A673 (cell line): ENCODE results near the gene TNFAIP3. TPM values are rescaled to one million over a fixed set of nuclear protein-coding genes. Genes with fewer than 3 reads are reported as not detected.

Experiments used
- BruUV-seq: library from RNA; stranded (reverse); fragments of 400-500 nt; replicated peaks from 2 replicates; lab custom pipeline; 2021; lab: Mats Ljungman, UMichigan
- CTCF ChIA-PET: fragments of 300-600 bp; sonication (Branson Sonifier 250); formaldehyde crosslinking; loops from one replicate; lab custom pipeline; 2022; ENCODE audit warnings: antibody characterized with exemption; lab: Charles Lee
- POLR2A ChIA-PET: fragments of 300-600 bp; sonication (Branson Sonifier 250); formaldehyde crosslinking; loops from one replicate; lab custom pipeline; 2022; ENCODE audit warnings: antibody characterized with exemption; ENCODE audit not compliant: low non-redundant PET; lab: Charles Lee
- DNase-seq: peaks from one replicate; pipeline ENCODE4 v3.0.0-alpha.2; 2015; ENCODE audit warnings: low spot score
- H3K27ac ChIP-seq: fragments of 200-600 bp; sonication (generic); 2 replicates; pipeline ENCODE4 v1.5.1; 2016; ENCODE audit warnings: mixed run types, low read depth, mild to moderate bottlenecking, mixed read lengths, antibody characterized with exemption, low read length; ENCODE audit not compliant: poor library complexity, severe bottlenecking
- H3K27me3 ChIP-seq: fragments of 200-600 bp; sonication (generic); replicated peaks from 2 replicates; pipeline ENCODE4 v1.6.1; 2017; ENCODE audit warnings: mixed run types, low read depth, mild to moderate bottlenecking, mixed read lengths, antibody characterized with exemption, low read length; ENCODE audit not compliant: insufficient read depth, poor library complexity
- H3K36me3 ChIP-seq: fragments of 200-600 bp; sonication (generic); 2 replicates; pipeline ENCODE4 v1.6.1; 2016; ENCODE audit warnings: mixed run types, mild to moderate bottlenecking, mixed read lengths, antibody characterized with exemption, low read length; ENCODE audit not compliant: insufficient read depth, poor library complexity, severe bottlenecking
- H3K4me1 ChIP-seq: fragments of 200-600 bp; sonication (generic); 2 replicates; pipeline ENCODE4 v1.6.1; 2017; ENCODE audit warnings: mixed run types, mild to moderate bottlenecking, mixed read lengths, antibody characterized with exemption, low read length; ENCODE audit not compliant: insufficient read depth, poor library complexity, severe bottlenecking
- H3K4me3 ChIP-seq: fragments of 200-600 bp; sonication (generic); 2 replicates; pipeline ENCODE4 v1.5.1; 2016; ENCODE audit warnings: low read depth, mixed run types, mild to moderate bottlenecking, mixed read lengths, low read length; ENCODE audit not compliant: poor library complexity, severe bottlenecking
- H3K9me3 ChIP-seq: fragments of 200-600 bp; sonication (generic); 2 replicates; pipeline ENCODE4 v1.6.1; 2016; ENCODE audit warnings: mixed run types, low read depth, mild to moderate bottlenecking, mixed read lengths, antibody characterized with exemption, low read length; ENCODE audit not compliant: poor library complexity, severe bottlenecking
- EZH2 ChIP-seq: fragments of 200-600 bp; sonication (generic); IDR thresholded peaks from 2 replicates; pipeline ENCODE4 v1.6.1; 2017; ENCODE audit warnings: borderline replicate concordance, low read depth, mild to moderate bottlenecking, mixed read lengths, antibody characterized with exemption, low read length; ENCODE audit not compliant: poor library complexity, severe bottlenecking
- intact Hi-C: fragments of 100-400 bp; cut with micrococcal nuclease; formaldehyde crosslinking; loops from one replicate; pipeline ENCODE4 v1.10.0; 2022; ENCODE audit not compliant: unreplicated experiment
- total RNA-seq: library from RNA; stranded (reverse); gene quantifications from 2 replicates; pipeline ENCODE4 v1.2.3, GENCODE V29; 2021
- TF ChIP-seq, protein P1 (sequence below): fragments of 300-800, 200-600 bp; sonication (generic); conservative IDR thresholded peaks from 2 replicates; pipeline ENCODE4 v1.5.1; 2017; ENCODE audit warnings: low read depth, mild to moderate bottlenecking, antibody characterized with exemption, low read length, moderate library complexity, mixed read lengths

The TNFAIP3 gene
- total RNA-seq, 1 experiment from 2014 or later: 12.7 TPM

DNA sequence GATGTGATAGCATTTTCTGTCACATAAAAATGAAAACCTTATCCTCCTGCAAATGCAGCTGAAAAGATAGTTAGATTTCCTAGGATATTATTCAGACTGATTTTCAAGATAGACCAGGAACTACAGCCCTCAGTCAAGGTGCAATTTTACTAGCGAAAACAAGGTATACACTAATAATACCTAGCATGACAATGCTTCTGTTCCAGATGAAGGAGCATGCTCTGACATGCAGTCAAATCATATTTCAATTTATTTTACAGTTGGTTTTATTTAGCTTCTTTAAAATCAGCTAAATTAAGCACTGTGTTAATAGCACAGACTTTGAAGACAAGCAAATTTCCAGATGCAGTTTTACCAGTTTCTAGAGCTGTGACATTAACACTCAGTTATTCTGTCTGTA, 14.2 kb upstream of the TNFAIP3 start:
- POLR2A ChIA-PET: no interaction called here
- H3K27ac ChIP-seq: no peak overlapping the region
- TF ChIP-seq EZH2: no peak
- TF ChIP-seq, protein P1, sequence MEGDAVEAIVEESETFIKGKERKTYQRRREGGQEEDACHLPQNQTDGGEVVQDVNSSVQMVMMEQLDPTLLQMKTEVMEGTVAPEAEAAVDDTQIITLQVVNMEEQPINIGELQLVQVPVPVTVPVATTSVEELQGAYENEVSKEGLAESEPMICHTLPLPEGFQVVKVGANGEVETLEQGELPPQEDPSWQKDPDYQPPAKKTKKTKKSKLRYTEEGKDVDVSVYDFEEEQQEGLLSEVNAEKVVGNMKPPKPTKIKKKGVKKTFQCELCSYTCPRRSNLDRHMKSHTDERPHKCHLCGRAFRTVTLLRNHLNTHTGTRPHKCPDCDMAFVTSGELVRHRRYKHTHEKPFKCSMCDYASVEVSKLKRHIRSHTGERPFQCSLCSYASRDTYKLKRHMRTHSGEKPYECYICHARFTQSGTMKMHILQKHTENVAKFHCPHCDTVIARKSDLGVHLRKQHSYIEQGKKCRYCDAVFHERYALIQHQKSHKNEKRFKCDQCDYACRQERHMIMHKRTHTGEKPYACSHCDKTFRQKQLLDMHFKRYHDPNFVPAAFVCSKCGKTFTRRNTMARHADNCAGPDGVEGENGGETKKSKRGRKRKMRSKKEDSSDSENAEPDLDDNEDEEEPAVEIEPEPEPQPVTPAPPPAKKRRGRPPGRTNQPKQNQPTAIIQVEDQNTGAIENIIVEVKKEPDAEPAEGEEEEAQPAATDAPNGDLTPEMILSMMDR: no peak
- H3K36me3 ChIP-seq: no peaks in the 10 kb centered on the region
- intact Hi-C loops: loop anchor here (5.0 kb wide), 1 partner anchor 146 kb away; no protein-coding TSS in a partner anchor
- H3K4me3 ChIP-seq: no peak overlapping the region
- CTCF ChIA-PET: no interaction called here
- H3K27me3 ChIP-seq: peaks cover 90% of the 10 kb centered on the region
- no peak for DNase-seq
- no peaks in the 10 kb centered on the region for H3K4me1 ChIP-seq
- no TSS peak for BruUV-seq
- H3K9me3 ChIP-seq: no peaks in the 10 kb centered on the region

- Histone ChIP-seq H3K9me3 (no peaks in the 10 kb centered on the region), H3K27ac (no peak overlapping the region), H3K36me3 (no peaks in the 10 kb centered on the region), H3K4me1 (no peaks in the 10 kb centered on the region), H3K4me3 (no peak overlapping the region), H3K27me3 (peaks cover 91% of the 10 kb centered on the region)
- intact Hi-C loops: loop anchor here (5.0 kb wide), 1 partner anchor 146 kb away; no protein-coding TSS in a partner anchor
- TF ChIP-seq, protein P1: no peak
- TF ChIP-seq EZH2: no peak
- POLR2A ChIA-PET: no interaction called here
- no TSS peak for BruUV-seq
- DNase-seq: peak; percentile 90
- CTCF ChIA-PET: no interaction called here
Observed at GRCh38 chr6:137853569-137854213, 13.4 kb upstream of the TNFAIP3 start.

GRCh38 chr6:137856138-137856898, 10.7 kb upstream of the TNFAIP3 start:
- Histone ChIP-seq H3K4me3 (no peak overlapping the region), H3K9me3 (no peaks in the 10 kb centered on the region), H3K27ac (no peak overlapping the region), H3K27me3 (peaks cover 91% of the 10 kb centered on the region), H3K4me1 (no peaks in the 10 kb centered on the region), H3K36me3 (no peaks in the 10 kb centered on the region)
- ChIA-PET POLR2A (no interaction called here), CTCF (no interaction called here)
- TF ChIP-seq, protein P1: no peak
- no peak for TF ChIP-seq EZH2
- DNase-seq: no peak
- intact Hi-C loops: no loop called here
- BruUV-seq: no TSS peak
